Glomerular visceral epithelial cell (primary cell): ENCODE data around the gene ARL8B.
"Not testable (repeated sequence)": the region's sequence is repeated elsewhere in the genome, so short reads cannot be mapped to it uniquely, and the experiment has no call there.

ENCODE experiments used
- DNase-seq: peaks from one replicate; pipeline ENCODE4 v3.0.0-alpha.2; 2016; ENCODE audit errors: extremely low spot score

ARL8B gene

DNA sequence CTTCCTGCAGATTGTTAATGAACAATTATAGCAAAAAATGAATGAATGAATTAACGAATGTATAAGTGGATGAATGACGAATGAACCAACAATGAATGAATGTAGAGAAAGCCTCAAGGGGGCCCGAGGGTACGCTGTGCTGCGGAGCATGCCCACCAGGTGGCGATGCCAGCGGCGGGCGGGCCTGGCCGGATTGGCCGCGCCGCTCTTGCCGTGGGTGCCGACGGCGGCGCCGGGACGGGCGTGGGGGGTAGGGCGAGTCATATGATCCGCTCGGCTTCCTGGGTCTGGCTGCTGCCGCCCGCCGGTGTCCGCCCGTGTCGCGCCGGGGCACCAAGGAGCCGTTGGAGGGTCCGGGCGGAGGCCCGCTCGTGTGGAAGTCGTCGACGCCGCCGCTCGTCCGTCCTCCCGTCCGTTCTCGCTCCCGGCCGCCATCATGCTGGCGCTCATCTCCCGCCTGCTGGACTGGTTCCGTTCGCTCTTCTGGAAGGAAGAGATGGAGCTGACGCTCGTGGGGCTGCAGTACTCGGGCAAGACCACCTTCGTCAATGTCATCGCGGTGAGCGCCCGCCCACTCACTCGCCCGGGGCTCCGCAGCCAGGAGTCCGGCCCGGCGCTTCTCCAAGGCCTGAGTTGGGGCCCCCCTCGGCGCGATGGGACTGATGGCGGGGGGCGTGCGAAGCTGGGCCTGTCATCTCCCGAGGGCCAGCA is at the start of gene ARL8B:
Gene ARL8B, plus strand, starts transcription at position 263 of the 711 bp plus-strand sequence. Its CDS starts 174 bp downstream, at position 437.
- peak; percentile 86 for DNase-seq

DNA sequence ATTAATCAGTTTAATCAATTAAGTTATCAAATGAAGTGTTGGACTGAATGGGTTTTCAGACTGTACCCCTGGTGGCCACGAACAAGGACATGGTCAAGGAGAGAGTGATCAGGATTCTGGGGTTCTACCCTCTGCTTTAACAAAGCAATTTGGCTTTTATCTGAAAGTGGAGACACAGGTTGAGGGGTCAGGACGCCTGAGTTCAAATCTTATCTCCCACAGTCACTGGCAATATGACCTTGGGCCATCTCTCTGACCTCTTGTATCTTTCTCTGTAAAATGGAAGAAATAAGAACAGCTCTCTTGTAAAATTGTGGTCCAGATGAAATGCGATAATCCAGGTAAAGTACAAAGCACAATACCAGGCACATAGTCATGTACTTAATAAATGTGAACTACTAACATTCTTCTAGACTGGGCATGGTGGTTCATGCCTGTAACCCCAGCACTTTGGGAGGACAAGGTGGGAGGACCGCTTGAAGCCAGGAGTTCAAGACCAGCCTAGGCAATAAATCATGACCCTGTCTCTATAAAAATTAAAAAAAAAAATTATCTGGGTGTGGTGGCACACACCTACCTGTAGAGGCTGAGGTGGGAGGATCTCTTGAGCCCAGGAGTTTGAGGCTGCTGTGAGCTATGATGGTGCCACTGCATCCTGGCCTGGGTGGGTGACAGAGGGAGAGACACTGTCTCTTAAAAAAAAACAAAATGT is 48.6 kb upstream of the ARL8B start:
- DNase-seq: no peak

DNA sequence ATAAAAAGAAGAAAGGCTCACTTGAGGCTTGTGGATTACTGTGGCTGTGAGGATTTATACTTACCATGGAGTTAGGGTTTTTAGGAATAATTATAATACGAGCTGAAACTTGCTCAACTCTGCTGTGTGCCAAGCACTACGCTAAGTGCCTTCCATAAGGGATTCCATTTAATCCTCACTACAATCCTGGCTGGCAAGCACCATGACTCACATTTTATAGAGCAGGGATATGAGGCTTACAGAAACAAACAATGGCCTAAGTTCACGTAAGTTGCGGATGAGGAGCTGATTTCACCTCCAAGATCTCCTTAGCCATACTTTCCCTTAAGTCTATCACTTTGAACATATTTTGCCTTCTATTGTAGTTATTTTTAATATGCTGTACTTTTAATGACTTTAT is 43.9 kb upstream of the ARL8B start:
- DNase-seq: no peak

DNA sequence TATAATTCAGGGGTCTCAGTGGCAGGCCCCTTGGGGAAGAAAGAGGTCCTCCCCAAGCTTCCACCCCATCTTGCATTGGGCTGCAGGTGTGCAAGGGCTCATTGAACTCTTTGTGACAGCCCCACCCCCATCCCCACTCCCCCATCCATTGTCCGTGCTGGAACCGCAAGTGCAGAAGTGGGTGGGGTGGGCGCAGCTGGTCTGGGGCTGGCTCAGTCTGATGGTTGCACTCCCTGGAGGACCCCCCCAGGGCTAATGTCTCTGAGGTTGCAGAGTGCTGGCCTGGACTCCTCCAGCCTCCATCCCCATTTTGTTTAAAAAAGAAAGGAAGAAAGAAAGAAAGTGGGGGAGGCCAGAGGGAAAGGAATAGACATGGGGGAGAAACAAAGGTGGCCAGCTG is 42.3 kb upstream of the ARL8B start:
- no peak for DNase-seq

DNA sequence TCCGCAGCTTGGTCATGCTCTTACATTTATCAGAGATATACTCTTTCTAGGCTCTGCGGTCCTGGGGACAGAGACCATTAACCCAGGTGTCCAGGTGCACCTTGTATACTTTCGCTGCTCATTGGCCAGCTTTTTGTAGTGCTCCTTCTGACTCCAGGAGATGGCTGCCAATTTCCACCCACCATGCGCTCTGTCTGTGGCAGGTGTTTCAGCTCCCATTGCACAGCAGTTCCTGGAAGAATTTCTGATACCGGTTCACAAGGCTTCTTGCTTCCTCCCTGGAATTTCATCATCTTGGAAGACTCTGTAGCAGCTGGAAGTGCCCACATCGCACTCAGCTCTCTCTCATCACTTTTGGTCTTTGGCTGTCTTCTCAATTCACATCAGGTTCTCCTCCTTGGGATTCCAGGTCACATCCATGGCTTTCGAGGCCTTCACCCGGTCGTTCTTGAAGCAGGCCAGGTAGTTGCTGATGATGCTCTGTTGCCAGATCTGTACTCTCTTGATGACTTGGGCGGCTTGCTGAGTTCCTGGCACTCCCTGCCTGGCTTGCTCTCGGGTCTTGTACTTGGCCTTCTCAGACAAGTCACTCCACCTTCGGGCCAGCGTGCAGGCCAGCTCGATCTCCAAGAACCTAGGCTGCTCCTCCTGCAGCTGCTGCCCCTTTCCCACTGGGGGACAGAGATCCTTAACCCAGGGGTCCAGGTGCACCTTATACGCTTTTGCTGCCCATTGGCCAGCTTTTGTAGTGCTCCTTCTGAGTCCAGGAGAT is 41.1 kb upstream of the ARL8B start:
- no peak for DNase-seq

DNA sequence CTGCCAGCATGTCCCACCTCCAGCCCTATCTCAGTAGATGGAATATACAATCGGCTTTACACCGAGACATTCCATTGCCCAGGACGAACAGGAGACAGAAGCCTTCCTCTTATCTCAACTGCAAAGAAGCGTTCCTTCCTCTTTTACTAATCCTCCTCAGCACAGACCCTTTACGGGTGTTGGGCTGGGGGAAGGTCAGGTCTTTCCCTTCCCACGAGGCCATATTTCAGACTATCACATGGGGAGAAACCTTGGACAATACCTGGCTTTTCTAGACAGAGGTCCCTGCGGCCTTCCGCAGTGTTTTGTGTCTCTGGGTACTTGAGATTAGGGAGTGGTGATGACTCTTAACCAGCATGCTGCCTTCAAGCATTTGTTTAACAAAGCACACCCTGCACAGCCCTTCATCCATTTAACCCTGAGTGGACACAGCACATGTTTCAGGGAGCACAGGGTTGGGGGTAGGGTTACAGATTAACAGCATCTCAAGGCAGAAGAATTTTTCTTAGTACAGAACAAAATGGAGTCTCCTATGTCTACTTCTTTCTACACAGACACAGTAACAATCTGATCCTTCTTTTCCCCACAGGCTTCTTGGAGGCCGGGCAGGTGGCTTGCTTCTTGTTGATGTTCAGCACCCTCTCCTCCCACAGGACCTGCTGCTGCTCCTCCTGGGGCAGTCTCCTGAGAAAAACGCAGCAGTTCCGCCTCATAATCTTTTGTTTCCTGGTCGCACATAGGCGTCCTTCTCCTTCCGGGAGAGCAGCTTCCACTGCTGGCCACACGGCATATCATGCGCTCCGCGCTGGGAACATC is 39.9 kb upstream of the ARL8B start:
- not testable (repeated sequence) for DNase-seq

DNA sequence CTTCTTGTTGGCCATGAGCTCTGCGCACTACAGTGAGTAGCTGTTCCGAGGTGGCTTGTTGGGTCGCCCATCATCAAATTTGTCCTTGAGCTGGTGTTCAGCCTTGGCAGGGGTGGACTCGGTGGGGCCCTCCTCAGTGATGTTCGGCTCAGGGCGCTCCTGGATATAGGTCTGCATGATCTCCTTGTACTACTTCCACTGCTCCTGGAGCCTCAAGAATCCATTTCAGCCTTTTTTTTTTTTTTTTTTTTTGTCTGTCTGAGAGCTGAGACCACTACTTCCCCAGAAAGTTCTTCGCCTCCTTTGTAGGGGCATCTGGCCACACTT is 39.3 kb upstream of the ARL8B start:
- no peak for DNase-seq

DNA sequence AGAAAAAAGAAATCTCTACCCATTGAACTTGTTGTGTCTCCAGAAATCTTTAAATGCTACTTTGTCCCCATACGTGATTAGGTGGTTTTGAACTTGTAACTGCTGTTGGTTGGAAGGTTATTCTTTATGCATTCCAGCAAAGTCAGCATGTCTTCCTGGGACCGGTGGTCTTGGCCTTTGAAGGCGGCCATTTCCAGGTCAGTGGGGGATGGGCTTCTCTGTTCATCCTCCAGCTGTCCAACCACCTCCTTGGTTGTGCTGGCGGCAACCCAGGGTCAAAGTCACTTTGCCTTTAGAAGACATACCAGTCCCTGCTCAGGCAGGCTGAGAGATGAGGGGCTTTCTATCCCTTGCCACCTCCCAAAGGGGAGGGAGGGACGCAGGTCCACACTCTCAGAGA is 37.9 kb upstream of the ARL8B start:
- no peak for DNase-seq

DNA sequence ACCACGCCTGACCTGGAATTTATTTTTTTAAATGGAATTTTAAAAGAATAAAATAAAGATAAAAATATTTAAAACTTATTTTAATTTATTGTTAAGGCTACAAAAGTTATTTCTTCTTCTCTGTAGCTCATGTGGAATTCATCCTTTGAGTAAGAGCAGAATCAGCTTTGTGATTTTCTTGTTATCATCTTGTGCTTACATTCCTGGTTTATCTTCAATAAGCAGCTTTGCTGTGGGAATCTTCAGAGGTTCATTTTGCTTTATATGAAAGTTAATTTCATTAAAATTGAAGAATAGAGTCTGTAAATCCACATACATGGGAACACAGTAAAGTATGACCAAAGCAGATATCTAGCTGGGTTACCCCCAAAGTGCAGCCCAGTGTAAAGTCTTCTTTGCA is 35.4 kb upstream of the ARL8B start:
- no peak for DNase-seq

DNA sequence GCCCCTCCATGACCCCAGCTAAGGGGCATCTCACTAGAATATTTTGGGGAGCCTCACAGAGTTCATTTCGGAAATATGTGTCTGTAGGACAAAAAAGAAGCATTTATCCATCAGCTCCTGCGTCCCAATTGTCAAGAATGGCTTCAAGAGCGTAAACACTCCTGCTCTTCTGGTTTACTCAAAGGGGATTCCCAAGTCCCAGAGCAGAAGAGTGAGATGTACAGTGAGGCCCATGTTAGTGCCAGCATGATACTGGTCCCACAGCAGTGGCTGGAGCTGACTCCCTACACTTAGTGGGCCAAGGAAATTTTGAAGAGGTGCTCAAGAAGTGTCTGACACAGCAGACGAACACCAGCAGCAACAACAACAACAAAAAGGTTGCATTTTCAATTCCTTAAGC is 34.9 kb upstream of the ARL8B start:
- DNase-seq: no peak

DNA sequence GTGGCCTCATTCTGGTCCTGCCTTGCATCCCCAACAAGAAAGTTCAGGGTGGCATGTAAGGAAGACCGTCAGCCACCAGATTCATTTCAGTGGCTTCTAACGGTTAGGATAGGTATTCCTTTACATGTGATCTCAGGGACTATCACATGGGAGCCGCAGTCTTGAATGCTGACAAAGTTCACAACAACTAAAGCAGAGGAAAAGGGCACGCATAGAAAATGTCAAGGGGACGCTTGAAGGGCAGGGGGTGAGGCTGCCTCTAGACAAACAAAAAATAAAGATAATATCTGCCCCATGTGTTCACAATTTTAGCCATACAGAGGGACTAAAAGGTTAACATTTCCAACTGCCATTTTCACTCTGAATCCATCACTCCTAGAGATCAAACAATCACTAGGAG is 31.9 kb upstream of the ARL8B start:
- no peak for DNase-seq

DNA sequence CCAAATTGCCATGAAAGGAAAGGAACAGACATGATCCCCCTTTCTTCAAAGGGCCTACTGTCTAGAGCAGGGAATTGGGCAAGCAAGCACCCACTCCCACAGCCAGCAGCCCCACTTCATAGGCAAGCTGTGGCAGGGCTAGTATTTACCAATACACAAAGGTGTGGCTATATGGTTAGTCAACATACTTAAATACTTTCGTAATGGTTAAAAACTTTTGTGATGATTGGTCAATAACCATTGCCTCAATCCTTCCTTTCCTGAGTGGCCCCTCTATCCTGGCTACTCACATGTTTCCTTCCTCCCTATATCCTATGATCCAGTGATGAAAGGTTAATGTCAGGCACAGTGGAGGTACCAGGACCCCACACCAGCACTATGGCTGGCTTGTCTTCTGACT is 30.1 kb upstream of the ARL8B start:
- no peak for DNase-seq

DNA sequence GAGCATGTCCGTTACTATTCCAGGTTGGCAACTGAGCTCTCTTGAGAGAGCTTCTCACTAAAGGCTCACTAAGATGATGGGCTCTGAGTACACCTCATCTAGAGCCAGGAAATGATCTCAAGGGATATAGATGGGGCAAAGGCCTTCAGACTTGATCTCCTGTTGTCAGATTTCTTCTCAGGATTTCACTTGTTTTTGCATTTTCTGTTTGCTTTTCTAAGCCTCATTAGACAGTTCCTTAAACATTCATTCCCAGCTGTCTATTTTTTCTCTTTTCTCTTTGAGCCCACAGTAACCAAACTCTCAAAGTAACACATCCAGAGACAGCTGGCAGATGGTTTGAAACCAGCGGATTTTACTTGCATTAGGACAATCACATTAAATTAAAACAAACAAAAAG is 28.4 kb upstream of the ARL8B start:
- DNase-seq: no peak

DNA sequence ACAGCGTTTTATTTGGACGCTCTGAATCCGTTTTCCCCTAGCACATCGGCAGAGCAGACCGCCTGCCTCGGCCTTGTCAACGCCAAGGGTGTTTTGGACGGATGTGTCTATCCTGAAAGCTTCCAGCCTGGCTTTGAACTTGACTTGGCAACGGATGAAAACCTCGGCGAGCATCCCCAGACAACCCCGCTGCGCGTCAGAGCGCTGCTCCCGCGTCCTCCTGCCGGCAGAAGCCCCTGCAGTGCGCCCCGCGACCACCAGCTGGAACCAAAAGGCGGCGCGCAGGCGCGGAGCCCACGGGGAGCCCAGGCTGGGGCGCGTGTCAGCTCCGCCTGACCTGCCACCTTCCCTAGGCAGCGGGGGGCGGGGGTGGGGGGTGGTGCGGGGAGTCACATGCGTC is 26.2 kb upstream of the ARL8B start:
- no peak for DNase-seq

DNA sequence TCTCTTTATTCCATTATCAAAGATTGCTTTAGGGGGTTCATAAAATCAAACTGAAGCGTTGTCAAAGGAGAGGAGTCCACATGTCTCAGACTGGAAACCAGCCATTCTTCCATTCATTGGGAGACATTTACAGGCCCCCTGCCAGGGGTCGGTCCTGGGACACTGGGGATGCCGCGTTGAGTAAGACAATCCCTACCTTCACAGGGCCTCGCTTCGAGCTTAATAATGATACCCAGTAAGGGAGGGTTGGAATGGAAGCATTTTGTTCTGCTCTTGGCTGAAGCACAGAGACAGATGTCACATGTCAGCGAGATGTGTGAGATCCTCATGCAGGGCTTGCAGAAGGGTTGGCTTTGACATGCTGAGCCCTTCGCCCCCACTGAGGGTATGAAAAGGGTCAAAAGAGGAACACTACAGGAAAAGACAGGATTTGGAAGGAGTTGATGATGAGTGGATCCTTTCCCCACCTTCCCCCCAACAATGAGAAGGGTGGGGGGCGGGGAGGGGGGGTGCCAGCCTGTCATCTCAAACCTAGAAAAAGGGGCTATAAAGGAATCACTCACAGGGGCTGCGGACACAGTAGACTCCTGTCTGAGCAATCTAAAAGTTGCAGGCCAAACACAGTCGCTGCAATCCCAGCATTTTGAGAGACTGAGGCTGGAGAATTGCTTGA is 25.6 kb upstream of the ARL8B start:
- DNase-seq: no peak

DNA sequence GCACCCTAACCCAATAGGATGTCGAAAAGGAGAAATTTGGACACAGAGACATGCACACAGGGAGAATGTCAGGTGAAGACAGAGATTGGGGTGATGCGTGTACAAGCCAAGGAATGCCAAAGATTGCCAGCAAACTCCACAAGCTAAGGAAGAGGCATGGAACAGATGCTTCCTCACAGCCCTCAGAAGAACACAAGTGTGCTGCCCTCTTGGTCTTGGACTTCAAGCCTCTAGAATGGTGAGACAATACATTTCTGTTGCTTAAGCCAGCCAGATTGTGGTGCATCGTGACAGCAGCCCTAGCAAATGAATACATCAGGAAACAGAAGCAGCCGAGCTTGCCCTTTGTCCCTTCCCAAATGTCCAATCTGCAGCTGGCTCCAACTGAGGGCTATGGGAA is 23.7 kb upstream of the ARL8B start:
- no peak for DNase-seq

DNA sequence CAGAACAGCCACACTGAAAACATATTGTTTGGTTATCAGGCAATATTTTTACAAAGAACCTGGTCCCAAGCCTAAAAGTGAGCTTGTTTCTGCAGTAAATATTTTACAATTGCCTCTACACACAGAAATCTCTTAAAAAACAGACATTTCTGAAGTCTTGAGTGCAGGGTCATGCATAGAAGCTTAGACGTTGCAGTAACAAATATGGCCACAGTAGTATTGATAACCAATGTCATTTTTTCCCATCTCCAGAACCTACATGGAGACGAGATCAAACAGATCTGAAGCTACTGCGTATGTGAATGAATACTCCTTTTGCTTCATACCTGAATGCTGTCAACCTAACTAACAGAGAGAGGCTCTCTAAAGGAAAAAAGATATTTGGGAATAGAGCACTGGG is 19.6 kb upstream of the ARL8B start:
- DNase-seq: no peak

DNA sequence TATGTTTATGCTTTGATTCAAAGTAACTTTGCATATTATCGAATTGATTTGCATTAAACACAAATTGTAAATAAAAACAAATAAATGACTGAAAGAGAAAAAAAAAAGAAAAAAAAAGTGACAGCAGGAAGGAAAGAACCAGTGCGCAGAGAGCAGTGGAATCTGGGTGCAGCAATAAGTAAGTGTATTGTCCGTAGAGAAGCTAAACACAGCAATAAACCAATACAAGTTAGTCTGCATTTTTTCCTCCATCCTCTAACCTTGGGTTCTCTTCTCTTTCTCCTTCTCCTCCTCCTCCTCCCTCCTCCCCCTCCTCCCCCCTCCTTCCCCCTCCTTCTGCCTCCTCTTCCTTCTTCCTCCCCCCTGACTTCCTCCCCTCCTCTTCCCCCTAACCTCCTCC is 18.3 kb upstream of the ARL8B start:
- DNase-seq: no peak

DNA sequence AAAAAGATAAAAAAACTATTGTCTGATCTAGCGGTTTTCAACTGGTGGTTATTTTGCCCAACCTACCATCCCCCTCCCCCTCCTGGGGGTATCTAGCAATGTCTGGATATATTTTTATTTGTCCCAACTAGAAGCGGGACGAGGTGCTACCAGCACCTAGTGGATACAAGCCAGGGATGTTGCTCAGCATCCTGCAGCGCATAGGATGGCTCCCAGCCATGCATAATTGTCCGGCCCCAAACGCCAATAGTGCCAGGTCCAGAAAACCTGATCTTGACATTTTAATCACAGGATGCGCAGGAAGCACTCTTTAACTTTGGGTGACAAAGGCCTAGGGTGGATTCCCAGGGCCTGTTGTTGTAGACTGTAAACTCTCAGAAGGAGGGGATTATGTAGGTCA is 17.0 kb upstream of the ARL8B start:
- no peak for DNase-seq

DNA sequence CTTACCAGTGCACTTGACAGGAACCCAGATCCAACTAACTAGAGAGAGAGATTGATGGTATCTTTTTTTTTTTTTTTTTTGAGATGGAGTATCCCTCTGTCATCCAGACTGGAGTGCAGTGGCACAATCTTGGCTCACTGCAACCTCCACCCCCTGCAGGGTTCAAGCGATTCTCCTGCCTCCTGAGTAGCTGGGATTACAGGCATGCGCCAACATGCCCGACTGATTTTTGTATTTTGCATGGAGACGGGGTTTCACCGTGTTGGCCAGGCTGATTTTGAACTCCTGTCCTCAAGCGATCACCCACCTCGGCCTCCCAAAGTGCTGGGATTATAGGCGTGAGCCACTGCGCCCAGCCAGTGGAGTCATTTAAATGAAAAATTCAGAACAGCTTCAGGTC is 15.7 kb upstream of the ARL8B start:
- not testable (repeated sequence) for DNase-seq

DNA sequence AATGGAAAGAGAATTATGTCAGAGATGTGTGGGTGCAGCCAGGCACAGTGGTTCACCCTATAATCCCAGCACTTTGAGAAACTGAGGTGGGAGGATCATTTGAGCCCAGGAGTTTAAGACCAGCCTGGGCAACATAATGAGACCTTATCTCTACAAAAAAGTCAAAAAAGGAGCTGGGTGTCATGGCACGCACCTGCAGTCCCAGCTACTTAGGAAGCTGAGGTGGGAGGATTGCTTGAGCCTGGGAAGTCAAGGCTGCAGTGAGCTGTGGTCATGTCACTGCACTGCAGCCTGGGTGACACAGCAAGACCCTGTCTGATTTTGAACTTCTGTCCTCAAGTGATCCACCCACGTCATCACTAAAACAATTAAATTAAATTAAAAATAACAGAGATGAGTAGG is 15.2 kb upstream of the ARL8B start:
- not testable (repeated sequence) for DNase-seq

DNA sequence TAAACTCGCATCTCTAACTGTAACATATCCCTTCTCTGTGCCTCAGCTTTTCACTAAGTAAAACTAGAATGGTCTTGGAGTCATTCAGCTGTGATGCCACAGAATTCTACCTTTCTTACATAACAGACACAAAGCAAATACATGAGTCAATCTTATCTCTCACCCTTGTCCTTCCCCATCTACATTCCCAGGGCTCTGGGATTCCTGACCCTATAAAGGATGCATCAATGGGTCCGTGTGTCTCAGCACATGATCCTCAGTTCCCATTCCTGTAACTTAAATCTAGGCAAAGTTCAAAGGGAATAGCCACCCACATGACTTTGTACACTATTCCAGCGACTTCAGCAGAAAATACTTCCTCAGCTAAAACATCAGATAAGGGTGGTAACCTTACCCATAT is 11.8 kb upstream of the ARL8B start:
- DNase-seq: no peak
